H1 (cell line): Measurements from ENCODE around the gene NCK2. TPM values are rescaled to one million over a fixed set of nuclear protein-coding genes. Genes with fewer than 3 reads are reported as not detected.

Experiments
- CTCF ChIA-PET: fragments of 300-600 bp; sonication (Branson Sonifier 250); formaldehyde crosslinking; loops from one replicate; lab custom pipeline; 2021; ENCODE audit not compliant: partially characterized antibody; lab: Charles Lee
- POLR2A ChIA-PET: fragments of 300-600 bp; sonication (Branson Sonifier 250); formaldehyde crosslinking; loops from one replicate; lab custom pipeline; 2021; ENCODE audit warnings: inconsistent platforms; ENCODE audit not compliant: partially characterized antibody; lab: Charles Lee
- DNase-seq, 2 experiments: peaks; one replicate each; pipeline versions ENCODE4 v3.0.0 to v3.0.0-alpha.2; 2010 to 2022; ENCODE audit warnings: low spot score in 2 of 2, low read depth in 1 of 2, mixed read lengths in 1 of 2
- FAIRE-seq: peaks from 2 replicates; lab custom pipeline; 2011; peaks lifted over from hg19 to GRCh38; lab: Jason Lieb, UNC
- H2AFZ ChIP-seq: 2 replicates; pipeline ENCODE4 v1.8.1; 2012; ENCODE audit warnings: low read length, inconsistent platforms
- H2AK5ac ChIP-seq: 2 replicates; pipeline ENCODE4 v1.6.1; 2013; ENCODE audit warnings: low read depth, low read length
- H2BK120ac ChIP-seq: replicated peaks from 2 replicates; pipeline ENCODE3; 2013; ENCODE audit warnings: low read depth, low read length, inconsistent platforms
- H2BK12ac ChIP-seq: 2 replicates; pipeline ENCODE4 v1.6.1; 2013; ENCODE audit warnings: low read depth, low read length
- H2BK15ac ChIP-seq: 2 replicates; pipeline ENCODE4 v1.6.1; 2013; ENCODE audit warnings: low read length
- H2BK20ac ChIP-seq: 2 replicates; pipeline ENCODE4 v1.6.1; 2013; ENCODE audit warnings: low read length
- H2BK5ac ChIP-seq: 2 replicates; pipeline ENCODE4 v1.6.1; 2013; ENCODE audit warnings: low read depth, low read length
- H3K14ac ChIP-seq: 2 replicates; pipeline ENCODE4 v1.6.1; 2013; ENCODE audit warnings: inconsistent platforms; ENCODE audit not compliant: insufficient read length
- H3K18ac ChIP-seq: 2 replicates; pipeline ENCODE4 v1.6.1; 2013; ENCODE audit warnings: low read length; ENCODE audit errors: extremely low read depth
- H3K23ac ChIP-seq: 2 replicates; pipeline ENCODE4 v1.6.1; 2013; ENCODE audit warnings: inconsistent platforms; ENCODE audit not compliant: insufficient read length
- H3K23me2 ChIP-seq: 2 replicates; pipeline ENCODE4 v1.6.1; 2013; ENCODE audit warnings: low read depth, low read length
- H3K27ac ChIP-seq: 2 replicates; pipeline ENCODE4 v1.6.1; 2011; ENCODE audit warnings: low read depth, low read length, inconsistent platforms
- H3K27me3 ChIP-seq, 4 experiments: replicated peaks in 1 of 4; 1 replicate in 1 of 4; 2 replicates in 3 of 4; pipeline versions ENCODE4 v1.6.1 to v1.8.1; 2011 to 2013; ENCODE audit warnings: low read length in 3 of 4, mild to moderate bottlenecking in 3 of 4, inconsistent platforms in 2 of 4, mixed read lengths in 2 of 4, moderate library complexity in 1 of 4; ENCODE audit not compliant: control insufficient read depth in 3 of 4, insufficient read depth in 3 of 4; ENCODE audit errors: extremely low read depth in 1 of 4
- H3K36me3 ChIP-seq, 4 experiments: 2 replicates each; pipeline versions ENCODE4 v1.6.1 to v1.8.1; 2011 to 2013; ENCODE audit warnings: mild to moderate bottlenecking in 4 of 4, low read length in 3 of 4, moderate library complexity in 2 of 4, control low read depth in 1 of 4, inconsistent platforms in 1 of 4; ENCODE audit not compliant: insufficient read depth in 4 of 4, control insufficient read depth in 2 of 4
- H3K4ac ChIP-seq: replicated peaks from 2 replicates; pipeline ENCODE3; 2013; ENCODE audit warnings: low read length, low read depth, mixed read lengths, inconsistent platforms; ENCODE audit not compliant: insufficient read length
- H3K4me1 ChIP-seq, 4 experiments: replicated peaks in 1 of 4; 1 replicate in 1 of 4; 2 replicates in 3 of 4; pipeline versions ENCODE4 v1.6.1 to v1.8.1; 2011 to 2013; ENCODE audit warnings: low read length in 3 of 4, inconsistent platforms in 2 of 4, mixed read lengths in 1 of 4; ENCODE audit not compliant: insufficient read depth in 4 of 4, control insufficient read depth in 3 of 4
- H3K4me2 ChIP-seq, 2 experiments: 2 replicates each; pipeline versions ENCODE4 v1.6.1 to v1.8.1; 2011 to 2013; ENCODE audit warnings: low read depth in 2 of 2, low read length in 2 of 2, control low read depth in 1 of 2, inconsistent platforms in 1 of 2, mild to moderate bottlenecking in 1 of 2; ENCODE audit not compliant: insufficient read depth in 1 of 2
- H3K4me3 ChIP-seq, 4 experiments: fragments of 200-600, 300-600 bp in 1 of 4; sonication (generic), shearing (Covaris generic), sonication (Bioruptor Twin) in 1 of 4; 2 replicates each; pipeline versions ENCODE4 v1.5.1 to v1.8.1; 2011 to 2016; ENCODE audit warnings: low read length in 4 of 4, low read depth in 3 of 4, control low read depth in 2 of 4, inconsistent platforms in 2 of 4, mild to moderate bottlenecking in 2 of 4, mixed read lengths in 1 of 4, moderate library complexity in 1 of 4; ENCODE audit not compliant: insufficient read depth in 2 of 4; ENCODE audit errors: extremely low read depth in 1 of 4
- H3K56ac ChIP-seq: replicated peaks from 2 replicates; pipeline ENCODE3; 2013; ENCODE audit warnings: low read depth, mild to moderate bottlenecking, mixed read lengths, low read length, inconsistent platforms; ENCODE audit not compliant: insufficient read length
- H3K79me1 ChIP-seq: 2 replicates; pipeline ENCODE4 v1.6.1; 2013; ENCODE audit warnings: low read depth, low read length, control low read depth
- H3K79me2 ChIP-seq, 2 experiments: 2 replicates each; pipeline versions ENCODE4 v1.6.1 to v1.8.1; 2012 to 2013; ENCODE audit warnings: low read length in 2 of 2, mild to moderate bottlenecking in 2 of 2, inconsistent platforms in 1 of 2; ENCODE audit not compliant: insufficient read depth in 2 of 2, control insufficient read depth in 1 of 2
- H3K9ac ChIP-seq, 4 experiments: replicated peaks in 1 of 4; 1 replicate in 1 of 4; 2 replicates in 3 of 4; pipeline versions ENCODE4 v1.6.1 to v1.8.1; 2011 to 2013; ENCODE audit warnings: low read depth in 3 of 4, low read length in 3 of 4, control low read depth in 2 of 4, mild to moderate bottlenecking in 2 of 4, moderate library complexity in 2 of 4, inconsistent platforms in 1 of 4; ENCODE audit errors: extremely low read depth in 1 of 4
- H3K9me3 ChIP-seq, 2 experiments: 2 replicates each; pipeline versions ENCODE4 v1.6.1 to v1.8.1; 2012 to 2013; ENCODE audit warnings: mild to moderate bottlenecking in 2 of 2, moderate library complexity in 2 of 2, control low read depth in 1 of 2, inconsistent platforms in 1 of 2, low read depth in 1 of 2, low read length in 1 of 2, mixed read lengths in 1 of 2; ENCODE audit not compliant: insufficient read depth in 2 of 2
- H4K20me1 ChIP-seq, 2 experiments: replicated peaks in 1 of 2; 2 replicates each; pipeline versions ENCODE3 to v1.8.1; 2011 to 2013; ENCODE audit warnings: inconsistent platforms in 2 of 2, low read length in 2 of 2, mild to moderate bottlenecking in 1 of 2; ENCODE audit not compliant: insufficient read depth in 2 of 2, control insufficient read depth in 1 of 2
- H4K5ac ChIP-seq: 2 replicates; pipeline ENCODE4 v1.6.1; 2013; ENCODE audit warnings: low read length, low read depth, mixed read lengths, inconsistent platforms; ENCODE audit not compliant: insufficient read length
- H4K8ac ChIP-seq: 2 replicates; pipeline ENCODE4 v1.8.0; 2013; ENCODE audit warnings: mild to moderate bottlenecking, moderate library complexity, low read length, inconsistent platforms; ENCODE audit not compliant: insufficient read depth; ENCODE audit errors: extremely low read depth
- H4K91ac ChIP-seq: replicated peaks from 2 replicates; pipeline ENCODE3; 2013; ENCODE audit warnings: low read length, mixed read lengths, inconsistent platforms; ENCODE audit not compliant: insufficient read length
- BRCA1 ChIP-seq: IDR thresholded peaks from 2 replicates; pipeline ENCODE4 v1.6.1; 2012; ENCODE audit warnings: low read depth, low read length, improper control_type of control experiment
- CBX5 ChIP-seq: fragments of 300-800, 300-1000 bp; sonication (generic); IDR thresholded peaks from 2 replicates; pipeline ENCODE4 v1.7.1; 2016; ENCODE audit warnings: antibody characterized with exemption, low read length, low read depth
- EGR1 ChIP-seq: IDR thresholded peaks from 2 replicates; pipeline ENCODE4 v1.6.1; 2011; ENCODE audit warnings: low read depth, low read length, borderline replicate concordance
- GTF2F1 ChIP-seq: IDR thresholded peaks from 2 replicates; pipeline ENCODE4 v1.6.1; 2012; ENCODE audit warnings: low read depth, low read length, improper control_type of control experiment, borderline replicate concordance
- JUND ChIP-seq: IDR thresholded peaks from 2 replicates; pipeline ENCODE4 v1.6.1; 2011; ENCODE audit warnings: mild to moderate bottlenecking, improper control_type of control experiment, low read length
- PHF8 ChIP-seq: fragments of 200-600 bp; sonication (generic); conservative IDR thresholded peaks from 2 replicates; pipeline ENCODE4 v1.7.1; 2012; ENCODE audit warnings: low read depth, mild to moderate bottlenecking, inconsistent platforms, low read length, moderate library complexity
- RXRA ChIP-seq: IDR thresholded peaks from 2 replicates; pipeline ENCODE4 v1.6.1; 2011; ENCODE audit warnings: low read depth, mild to moderate bottlenecking, low read length, moderate library complexity; ENCODE audit not compliant: insufficient read depth
- SIN3A ChIP-seq, 2 experiments: IDR thresholded peaks in 1 of 2; conservative IDR thresholded peaks in 1 of 2; 2 replicates each; pipeline ENCODE4 v1.6.1; 2011 to 2012; ENCODE audit warnings: low read length in 2 of 2, improper control_type of control experiment in 1 of 2, low read depth in 1 of 2, mild to moderate bottlenecking in 1 of 2
- WGBS, 2 experiments: shearing (Covaris generic) in 1 of 2; methylation state at CpG; one replicate each; pipeline versions ENCODE4 v1.1.6 to v1.1.7; 2013 to 2015; ENCODE audit warnings: low lambda C conversion rate in 2 of 2, mixed read lengths in 2 of 2, inconsistent platforms in 1 of 2, low coverage in 1 of 2, missing lambda C conversion rate in 1 of 2; ENCODE audit not compliant: insufficient replicate concordance in 2 of 2, insufficient coverage in 1 of 2, insufficient read length in 1 of 2; ENCODE audit errors: extremely low coverage in 1 of 2, missing lambda C conversion rate in 1 of 2; 5-methylcytosine and 5-hydroxymethylcytosine counted together
- polyA plus RNA-seq, 7 experiments: library from polyadenylated mRNA; depleted of rRNA in 3 of 7; stranded (reverse) in 5 of 7; unstranded in 2 of 7; fragments of >200 nt in 5 of 7; fragments of 200-250 nt in 2 of 7; gene quantifications; 1 replicate in 5 of 7; 2 replicates in 1 of 7; 4 replicates in 1 of 7; pipeline versions ENCODE4 v1.2.1 to v1.2.3, GENCODE V29; 2011 to 2013; ENCODE audit warnings: missing spikeins in 2 of 7, mixed read lengths in 2 of 7
- total RNA-seq: library from RNA; stranded (reverse); fragmentation: NEBNext Ultra II Directional; extraction: Animal tissue kit (Norgen Biotek cat#: 25700); gene quantifications from 2 replicates; pipeline ENCODE4 v1.2.1, GENCODE V29; 2021
- TF ChIP-seq, protein P1 (sequence below), 3 experiments: IDR thresholded peaks; 1 replicate in 2 of 3; 2 replicates in 1 of 3; pipeline versions ENCODE4 v1.5.1 to v1.6.1; 2011; ENCODE audit warnings: low read length in 3 of 3, mild to moderate bottlenecking in 3 of 3, inconsistent platforms in 2 of 3, low read depth in 1 of 3, moderate library complexity in 1 of 3; ENCODE audit not compliant: insufficient read depth in 1 of 3; ENCODE audit errors: control extremely low read depth in 1 of 3

Gene NCK2
- total and polyA plus RNA-seq, 2 of the 8 experiments (the other 6 are each of a cell fraction or from before 2014, with no cell fraction given) = 30.3 to 65.7 TPM

DNA sequence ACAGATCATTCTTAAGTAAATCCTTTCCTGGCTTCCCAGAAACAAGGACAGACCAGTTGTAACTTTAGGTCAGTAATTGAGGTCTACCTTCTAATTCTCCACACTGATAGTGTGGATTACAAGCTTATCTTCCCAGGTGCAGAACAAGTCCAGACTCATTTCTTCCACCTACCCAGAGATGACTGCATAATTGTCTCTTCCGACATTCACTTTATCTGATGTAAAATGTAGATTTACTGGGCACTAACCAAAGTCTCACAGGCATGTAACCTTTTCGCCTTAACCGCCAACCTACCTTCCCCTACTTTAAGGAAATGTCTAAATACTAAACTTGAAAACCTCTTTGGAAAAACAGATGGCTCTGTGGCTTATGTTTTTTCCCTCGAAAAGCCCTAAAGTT lies 96.2 kb downstream of the NCK2 start:
- Histone ChIP-seq H2AK5ac (no peak overlapping the region), H2BK20ac (no peak overlapping the region), H3K4ac (no peak overlapping the region), H3K14ac (no peak overlapping the region), H3K36me3 (no peaks in the 10 kb centered on the region), H4K5ac (no peak overlapping the region), H3K23me2 (peaks cover 2% of the 10 kb centered on the region; the same call in 1 of the 2 replicates), H3K4me3 (no peak overlapping the region), H3K9ac (no peak overlapping the region), H3K27ac (no peak overlapping the region), H3K79me2 (peaks cover 5 to 67% of the 10 kb centered on the region in 2 experiments; a peak in 3 of 4 replicates), H3K4me1 (peaks cover 1 to 25% (median 7%) of the 10 kb centered on the region in 4 experiments; a peak in 6 of 7 replicates), H2BK5ac (no peak overlapping the region), H3K9me3 (no peaks in the 10 kb centered on the region), H4K8ac (no peak overlapping the region), H4K91ac (no peak overlapping the region), H2BK12ac (no peak overlapping the region), H2BK120ac (no peak overlapping the region), H3K27me3 (no peaks in the 10 kb centered on the region), H3K79me1 (peaks cover 14% of the 10 kb centered on the region), H3K56ac (no peak overlapping the region), H3K18ac (no peak overlapping the region), H2BK15ac (no peak overlapping the region), H4K20me1 (peaks cover 5 to 7% of the 10 kb centered on the region in 2 experiments), H2AFZ (no peak overlapping the region), H3K23ac (no peak overlapping the region), H3K4me2 (no peak overlapping the region)
- POLR2A ChIA-PET = interaction anchor here (0.6 to 1.4 kb wide), 2 partner anchors 95 to 131 kb away, joined by 3 read pairs; no protein-coding TSS in a partner anchor
- FAIRE-seq (no peak), DNase-seq (no peak)
- no peak for TF ChIP-seq EGR1
- no peak for TF ChIP-seq CBX5
- TF ChIP-seq PHF8 = no peak
- TF ChIP-seq RXRA = no peak
- no peak for TF ChIP-seq SIN3A (conservative IDR thresholded peaks at IDR 0.05 in 1 of 2, IDR thresholded peaks at IDR 0.05 in 1 of 2; ENCODE audit: low read depth in 1 of 2, low read length in 2 of 2)
- TF ChIP-seq GTF2F1 = no peak
- no peak for TF ChIP-seq JUND
- no peak for TF ChIP-seq BRCA1
- TF ChIP-seq, protein P1, sequence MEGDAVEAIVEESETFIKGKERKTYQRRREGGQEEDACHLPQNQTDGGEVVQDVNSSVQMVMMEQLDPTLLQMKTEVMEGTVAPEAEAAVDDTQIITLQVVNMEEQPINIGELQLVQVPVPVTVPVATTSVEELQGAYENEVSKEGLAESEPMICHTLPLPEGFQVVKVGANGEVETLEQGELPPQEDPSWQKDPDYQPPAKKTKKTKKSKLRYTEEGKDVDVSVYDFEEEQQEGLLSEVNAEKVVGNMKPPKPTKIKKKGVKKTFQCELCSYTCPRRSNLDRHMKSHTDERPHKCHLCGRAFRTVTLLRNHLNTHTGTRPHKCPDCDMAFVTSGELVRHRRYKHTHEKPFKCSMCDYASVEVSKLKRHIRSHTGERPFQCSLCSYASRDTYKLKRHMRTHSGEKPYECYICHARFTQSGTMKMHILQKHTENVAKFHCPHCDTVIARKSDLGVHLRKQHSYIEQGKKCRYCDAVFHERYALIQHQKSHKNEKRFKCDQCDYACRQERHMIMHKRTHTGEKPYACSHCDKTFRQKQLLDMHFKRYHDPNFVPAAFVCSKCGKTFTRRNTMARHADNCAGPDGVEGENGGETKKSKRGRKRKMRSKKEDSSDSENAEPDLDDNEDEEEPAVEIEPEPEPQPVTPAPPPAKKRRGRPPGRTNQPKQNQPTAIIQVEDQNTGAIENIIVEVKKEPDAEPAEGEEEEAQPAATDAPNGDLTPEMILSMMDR (IDR thresholded peaks at IDR 0.05; ENCODE audit: control extremely low read depth in 1 of 3, insufficient read depth in 1 of 3, low read depth in 1 of 3, low read length in 3 of 3) = no peak
- WGBS, 2 experiments = 87% methylated on average over 4 of the region's 4 CpGs; no CpG with 5 or more reads in 1 of the 2 experiments
- CTCF ChIA-PET = no interaction called here
